Thoracic aorta (tissue), 2 donors: ENCODE results near the gene GPR108. TPM values are rescaled to one million over a fixed set of nuclear protein-coding genes. Genes with fewer than 3 reads are reported as not detected.

Experiments
- ATAC-seq: fragments of 150-250 bp; one replicate; pipeline ENCODE4 v1.8.0; 2017; ENCODE audit warnings: low read depth; ENCODE audit not compliant: insufficient number of reproducible peaks, low FRiP score
- DNase-seq: peaks from one replicate; pipeline ENCODE4 v3.0.0-alpha.2; 2020; ENCODE audit warnings: low spot score
- H3K27ac ChIP-seq, 2 donors: fragments of 200-600 bp; sonication (generic); 1 replicate in 1 of 2; 2 replicates in 1 of 2; pipeline ENCODE4 v1.5.1; 2016; ENCODE audit warnings: mild to moderate bottlenecking in 2 of 2, moderate library complexity in 2 of 2
- H3K27me3 ChIP-seq: fragments of 200-600 bp; sonication (generic); replicated peaks from 2 replicates; pipeline ENCODE4 v1.6.0; 2016; ENCODE audit warnings: mild to moderate bottlenecking; ENCODE audit not compliant: insufficient read depth
- H3K36me3 ChIP-seq: fragments of 200-600 bp; sonication (generic); one replicate; pipeline ENCODE4 v1.5.1; 2016
- H3K4me1 ChIP-seq, 2 donors: fragments of 200-600 bp; sonication (generic); 1 replicate in 1 of 2; 2 replicates in 1 of 2; pipeline versions ENCODE4 v1.5.1 to v1.6.0; 2016; ENCODE audit warnings: low read depth in 2 of 2, mild to moderate bottlenecking in 1 of 2; ENCODE audit not compliant: control insufficient read depth in 1 of 2
- H3K4me3 ChIP-seq: fragments of 200-600 bp; sonication (generic); 2 replicates; pipeline ENCODE4 v1.5.1; 2016; ENCODE audit warnings: mild to moderate bottlenecking
- H3K9me3 ChIP-seq: fragments of 200-600 bp; sonication (generic); 2 replicates; pipeline ENCODE4 v1.5.1; 2016
- total RNA-seq, 2 donors: library from RNA; depleted of rRNA; stranded (reverse); fragments of >200 nt; gene quantifications; one replicate each; pipeline versions ENCODE4 v1.1.0 to v1.2.3, GENCODE V29; 2016
- TF ChIP-seq, protein P1 (sequence below): fragments of 200-600 bp; sonication (generic); IDR thresholded peaks from one replicate; pipeline ENCODE4 v1.5.1; 2019; ENCODE audit warnings: antibody characterized with exemption

The GPR108 gene
- total RNA-seq, 2 donors from 2014 or later, result 32.2 to 84.2 TPM

DNA sequence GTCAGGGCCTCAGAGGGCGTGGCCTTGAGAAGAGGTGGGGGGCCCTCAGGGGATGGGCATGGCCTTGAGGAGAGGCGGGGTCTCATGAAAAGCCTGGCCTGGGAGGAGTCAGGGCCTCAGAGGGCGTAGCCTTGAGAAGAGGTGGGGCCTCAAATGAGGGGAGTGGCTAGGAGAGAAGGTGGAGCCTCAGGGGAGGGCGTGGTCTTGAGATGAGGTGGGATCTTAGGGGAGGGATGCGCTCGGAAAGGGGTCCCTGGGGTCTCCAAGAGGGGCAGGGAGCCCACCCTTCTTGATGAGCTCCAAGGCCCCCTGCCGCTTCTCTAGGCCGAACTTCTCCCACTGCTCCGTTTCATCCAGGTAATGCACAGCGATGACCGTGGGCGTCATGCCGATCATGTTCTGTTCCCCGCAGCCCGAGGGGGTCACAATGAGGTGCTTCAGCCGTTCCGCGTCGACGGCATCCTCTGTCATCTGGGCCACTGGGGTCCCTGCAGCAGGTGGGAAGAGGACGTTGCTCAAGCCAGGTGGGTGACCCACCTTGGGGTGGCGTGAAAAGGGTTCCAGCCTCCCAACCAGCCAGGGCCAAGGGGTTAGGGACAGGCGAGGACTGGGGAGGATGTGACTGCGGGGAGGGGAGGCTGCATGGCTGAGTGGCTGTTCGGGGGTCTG lies 43.1 kb downstream of the GPR108 start:
- ATAC-seq (no peak), DNase-seq (no peak)
- TF ChIP-seq, protein P1, sequence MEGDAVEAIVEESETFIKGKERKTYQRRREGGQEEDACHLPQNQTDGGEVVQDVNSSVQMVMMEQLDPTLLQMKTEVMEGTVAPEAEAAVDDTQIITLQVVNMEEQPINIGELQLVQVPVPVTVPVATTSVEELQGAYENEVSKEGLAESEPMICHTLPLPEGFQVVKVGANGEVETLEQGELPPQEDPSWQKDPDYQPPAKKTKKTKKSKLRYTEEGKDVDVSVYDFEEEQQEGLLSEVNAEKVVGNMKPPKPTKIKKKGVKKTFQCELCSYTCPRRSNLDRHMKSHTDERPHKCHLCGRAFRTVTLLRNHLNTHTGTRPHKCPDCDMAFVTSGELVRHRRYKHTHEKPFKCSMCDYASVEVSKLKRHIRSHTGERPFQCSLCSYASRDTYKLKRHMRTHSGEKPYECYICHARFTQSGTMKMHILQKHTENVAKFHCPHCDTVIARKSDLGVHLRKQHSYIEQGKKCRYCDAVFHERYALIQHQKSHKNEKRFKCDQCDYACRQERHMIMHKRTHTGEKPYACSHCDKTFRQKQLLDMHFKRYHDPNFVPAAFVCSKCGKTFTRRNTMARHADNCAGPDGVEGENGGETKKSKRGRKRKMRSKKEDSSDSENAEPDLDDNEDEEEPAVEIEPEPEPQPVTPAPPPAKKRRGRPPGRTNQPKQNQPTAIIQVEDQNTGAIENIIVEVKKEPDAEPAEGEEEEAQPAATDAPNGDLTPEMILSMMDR, result no peak
- H3K27ac ChIP-seq, result no peak overlapping the region
- H3K4me3 ChIP-seq, result no peak overlapping the region
- H3K4me1 ChIP-seq, result no peaks in the 10 kb centered on the region
- H3K27me3 ChIP-seq, result no peaks in the 10 kb centered on the region
- no peaks in the 10 kb centered on the region for H3K36me3 ChIP-seq
- no peaks in the 10 kb centered on the region for H3K9me3 ChIP-seq

GRCh38 chr19:6693681-6694080 lies 43.7 kb downstream of the GPR108 start:
- DNase-seq (no peak), ATAC-seq (no peak)
- no peaks in the 10 kb centered on the region for H3K27me3 ChIP-seq
- no peaks in the 10 kb centered on the region for H3K9me3 ChIP-seq
- no peak overlapping the region for H3K27ac ChIP-seq
- no peak overlapping the region for H3K4me3 ChIP-seq
- no peaks in the 10 kb centered on the region for H3K36me3 ChIP-seq
- H3K4me1 ChIP-seq, result no peaks in the 10 kb centered on the region
- TF ChIP-seq, protein P1, result no peak

DNA sequence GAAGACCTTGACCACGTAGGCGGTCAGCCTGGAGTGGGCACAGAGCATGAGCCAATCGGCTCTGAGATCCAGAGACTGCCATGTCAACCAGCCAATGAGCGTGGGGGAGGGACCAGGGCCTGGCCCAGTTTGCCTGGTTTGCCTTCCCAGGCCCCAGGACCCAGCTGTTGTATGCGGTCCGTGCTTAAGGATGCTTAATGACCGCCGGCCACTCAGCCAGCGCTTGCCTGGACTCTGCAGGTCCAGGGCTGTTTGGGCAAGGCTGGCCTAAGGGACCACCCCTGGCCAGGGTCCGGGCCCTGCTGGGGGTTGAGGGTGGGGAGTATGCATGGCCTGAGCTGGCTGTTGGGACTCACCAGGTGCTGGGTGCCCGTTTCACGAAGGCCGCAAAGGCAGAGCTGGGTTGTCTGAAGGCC lies 44.3 kb downstream of the GPR108 start:
- no peak overlapping the region for H3K27ac ChIP-seq
- ATAC-seq (no peak), DNase-seq (no peak)
- no peaks in the 10 kb centered on the region for H3K36me3 ChIP-seq
- H3K4me3 ChIP-seq, result no peak overlapping the region
- no peaks in the 10 kb centered on the region for H3K9me3 ChIP-seq
- H3K27me3 ChIP-seq, result no peaks in the 10 kb centered on the region
- TF ChIP-seq, protein P1, result no peak
- H3K4me1 ChIP-seq, result no peaks in the 10 kb centered on the region

DNA sequence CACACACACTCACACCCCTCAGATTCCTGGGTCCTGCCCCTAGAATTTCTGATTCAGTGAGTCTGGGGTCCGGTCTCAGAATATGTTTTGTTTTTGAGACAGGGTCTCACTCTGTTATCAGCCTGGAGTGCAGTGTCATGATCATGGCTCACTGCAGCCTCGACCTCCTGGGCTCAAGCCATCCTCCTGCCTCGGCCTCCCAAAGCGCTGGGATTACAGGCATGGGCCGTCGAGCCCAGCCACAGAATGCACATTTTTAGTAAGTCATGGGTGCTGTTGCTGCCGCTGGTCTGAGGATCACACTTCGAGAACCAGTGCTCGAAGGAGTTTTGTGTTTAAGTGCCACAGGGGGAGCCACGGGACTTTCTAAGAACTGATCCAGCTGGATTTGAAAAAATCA lies 45.4 kb downstream of the GPR108 start:
- ATAC-seq, result no peak
- Histone ChIP-seq H3K4me3 (no peak overlapping the region), H3K36me3 (no peaks in the 10 kb centered on the region), H3K27me3 (no peaks in the 10 kb centered on the region), H3K4me1 (no peaks in the 10 kb centered on the region), H3K27ac (no peak overlapping the region), H3K9me3 (no peaks in the 10 kb centered on the region)
- DNase-seq, result no peak
- TF ChIP-seq, protein P1, result no peak

- no peaks in the 10 kb centered on the region for H3K27me3 ChIP-seq
- H3K36me3 ChIP-seq, result no peaks in the 10 kb centered on the region
- TF ChIP-seq, protein P1, result no peak
- H3K27ac ChIP-seq, result no peak overlapping the region
- DNase-seq, result no peak
- no peaks in the 10 kb centered on the region for H3K4me1 ChIP-seq
- no peak overlapping the region for H3K4me3 ChIP-seq
- no peak for ATAC-seq
- no peaks in the 10 kb centered on the region for H3K9me3 ChIP-seq
These were observed 46.0 kb downstream of the GPR108 start for GRCh38 chr19:6691342-6691741.
